ENCODE data around the gene CLGN. TPM values are rescaled to one million over a fixed set of nuclear protein-coding genes. Genes with fewer than 3 reads are reported as not detected.
A peak's percentile ranks its signal among the peaks of the same experiment; 100 is the strongest.

Gene CLGN
- total and polyA plus RNA-seq, 2 of the 13 experiments (the other 11 are each of a cell fraction or from before 2014, with no cell fraction given), result 7.2 to 17.0 TPM

DNA sequence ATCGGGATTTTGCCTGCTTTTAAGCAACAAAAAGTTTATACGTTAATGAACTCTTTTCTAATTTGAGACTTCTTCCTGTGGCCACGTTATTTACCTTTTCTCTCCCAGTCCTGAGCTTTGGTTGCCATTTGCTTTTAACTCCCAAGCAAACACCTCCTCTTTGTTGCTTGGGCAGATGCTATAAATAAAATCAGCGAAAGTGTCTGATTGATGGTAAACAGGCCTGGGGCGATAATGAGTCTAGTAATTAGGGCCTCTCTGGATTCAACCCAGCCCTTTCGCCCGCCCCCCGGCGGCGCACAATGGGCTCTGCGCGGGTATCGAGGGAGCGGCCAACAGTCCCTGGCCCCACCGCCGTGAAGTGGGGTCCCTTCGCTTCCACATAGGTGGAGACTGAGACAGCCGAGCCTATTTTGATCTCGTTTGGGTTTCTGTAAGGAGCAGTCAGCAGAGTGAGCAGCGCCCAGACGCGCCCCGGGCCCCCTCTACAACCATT is 790 bp downstream of the CLGN start (continued):
- TF ChIP-seq ZNF790 (CRISPR knock-in tag; IDR thresholded peaks at IDR 0.05; ENCODE audit: borderline replicate concordance) (no peak), ZNF678 (CRISPR knock-in tag; IDR thresholded peaks at IDR 0.05) (no peak), ZNF44 (CRISPR knock-in tag; IDR thresholded peaks at IDR 0.05) (0 out of 2 replicates have a peak, but pooled peaks have one; percentile 41), ZNF816 (CRISPR knock-in tag; IDR thresholded peaks at IDR 0.05; ENCODE audit: borderline replicate concordance) (no peak), ZNF292 (CRISPR knock-in tag; IDR thresholded peaks at IDR 0.05; ENCODE audit: borderline replicate concordance, low read depth) (no peak), KLF6 (CRISPR knock-in tag; IDR thresholded peaks at IDR 0.05) (0 out of 2 replicates have a peak, but pooled peaks have one; percentile 6), ATF7-NPFF (CRISPR knock-in tag; IDR thresholded peaks at IDR 0.05; ENCODE audit: low read depth) (no peak), FOXO4 (CRISPR knock-in tag; conservative IDR thresholded peaks at IDR 0.05) (no peak), RBM39 (IDR thresholded peaks at IDR 0.05; ENCODE audit: low read depth, low read length, poor library complexity, severe bottlenecking) (no peak), ZFP91 (CRISPR knock-in tag; IDR thresholded peaks at IDR 0.05; ENCODE audit: borderline replicate concordance) (no peak), KAT8 (CRISPR knock-in tag; IDR thresholded peaks at IDR 0.05) (peak; percentile 7; the same call in 1 of the 2 replicates), CBX5 (CRISPR knock-in tag; IDR thresholded peaks at IDR 0.05; ENCODE audit: borderline replicate concordance) (no peak), ZNF143 (CRISPR knock-in tag; IDR thresholded peaks at IDR 0.05) (no peak), ZNF839 (CRISPR knock-in tag; IDR thresholded peaks at IDR 0.05; ENCODE audit: borderline replicate concordance) (no peak), FOXP1 (IDR thresholded peaks at IDR 0.05) (no peak), FOXP1 (CRISPR knock-in tag; IDR thresholded peaks at IDR 0.05) (no peak), WIZ (CRISPR knock-in tag; IDR thresholded peaks at IDR 0.05) (no peak), YEATS4 (CRISPR knock-in tag; IDR thresholded peaks at IDR 0.05; ENCODE audit: borderline replicate concordance) (no peak), LCORL (IDR thresholded peaks at IDR 0.05) (no peak), LCORL (CRISPR knock-in tag; IDR thresholded peaks at IDR 0.05) (no peak)
- TF ChIP-seq, protein P1, sequence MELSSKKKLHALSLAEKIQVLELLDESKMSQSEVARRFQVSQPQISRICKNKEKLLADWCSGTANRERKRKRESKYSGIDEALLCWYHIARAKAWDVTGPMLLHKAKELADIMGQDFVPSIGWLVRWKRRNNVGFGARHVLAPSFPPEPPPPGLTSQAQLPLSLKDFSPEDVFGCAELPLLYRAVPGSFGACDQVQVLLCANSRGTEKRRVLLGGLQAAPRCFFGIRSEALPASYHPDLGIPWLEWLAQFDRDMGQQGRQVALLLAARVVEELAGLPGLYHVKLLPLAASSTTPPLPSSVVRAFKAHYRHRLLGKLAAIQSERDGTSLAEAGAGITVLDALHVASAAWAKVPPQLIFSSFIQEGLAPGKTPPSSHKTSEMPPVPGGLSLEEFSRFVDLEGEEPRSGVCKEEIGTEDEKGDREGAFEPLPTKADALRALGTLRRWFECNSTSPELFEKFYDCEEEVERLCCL (CRISPR knock-in tag; IDR thresholded peaks at IDR 0.05; ENCODE audit: borderline replicate concordance), result no peak
- TF ChIP-seq, protein P2, sequence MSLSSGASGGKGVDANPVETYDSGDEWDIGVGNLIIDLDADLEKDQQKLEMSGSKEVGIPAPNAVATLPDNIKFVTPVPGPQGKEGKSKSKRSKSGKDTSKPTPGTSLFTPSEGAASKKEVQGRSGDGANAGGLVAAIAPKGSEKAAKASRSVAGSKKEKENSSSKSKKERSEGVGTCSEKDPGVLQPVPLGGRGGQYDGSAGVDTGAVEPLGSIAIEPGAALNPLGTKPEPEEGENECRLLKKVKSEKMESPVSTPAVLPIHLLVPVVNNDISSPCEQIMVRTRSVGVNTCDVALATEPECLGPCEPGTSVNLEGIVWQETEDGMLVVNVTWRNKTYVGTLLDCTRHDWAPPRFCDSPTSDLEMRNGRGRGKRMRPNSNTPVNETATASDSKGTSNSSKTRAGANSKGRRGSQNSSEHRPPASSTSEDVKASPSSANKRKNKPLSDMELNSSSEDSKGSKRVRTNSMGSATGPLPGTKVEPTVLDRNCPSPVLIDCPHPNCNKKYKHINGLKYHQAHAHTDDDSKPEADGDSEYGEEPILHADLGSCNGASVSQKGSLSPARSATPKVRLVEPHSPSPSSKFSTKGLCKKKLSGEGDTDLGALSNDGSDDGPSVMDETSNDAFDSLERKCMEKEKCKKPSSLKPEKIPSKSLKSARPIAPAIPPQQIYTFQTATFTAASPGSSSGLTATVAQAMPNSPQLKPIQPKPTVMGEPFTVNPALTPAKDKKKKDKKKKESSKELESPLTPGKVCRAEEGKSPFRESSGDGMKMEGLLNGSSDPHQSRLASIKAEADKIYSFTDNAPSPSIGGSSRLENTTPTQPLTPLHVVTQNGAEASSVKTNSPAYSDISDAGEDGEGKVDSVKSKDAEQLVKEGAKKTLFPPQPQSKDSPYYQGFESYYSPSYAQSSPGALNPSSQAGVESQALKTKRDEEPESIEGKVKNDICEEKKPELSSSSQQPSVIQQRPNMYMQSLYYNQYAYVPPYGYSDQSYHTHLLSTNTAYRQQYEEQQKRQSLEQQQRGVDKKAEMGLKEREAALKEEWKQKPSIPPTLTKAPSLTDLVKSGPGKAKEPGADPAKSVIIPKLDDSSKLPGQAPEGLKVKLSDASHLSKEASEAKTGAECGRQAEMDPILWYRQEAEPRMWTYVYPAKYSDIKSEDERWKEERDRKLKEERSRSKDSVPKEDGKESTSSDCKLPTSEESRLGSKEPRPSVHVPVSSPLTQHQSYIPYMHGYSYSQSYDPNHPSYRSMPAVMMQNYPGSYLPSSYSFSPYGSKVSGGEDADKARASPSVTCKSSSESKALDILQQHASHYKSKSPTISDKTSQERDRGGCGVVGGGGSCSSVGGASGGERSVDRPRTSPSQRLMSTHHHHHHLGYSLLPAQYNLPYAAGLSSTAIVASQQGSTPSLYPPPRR (CRISPR knock-in tag; IDR thresholded peaks at IDR 0.05; ENCODE audit: borderline replicate concordance), result no peak
